Nephron progenitor cell (in vitro differentiated cells): ENCODE data around the gene CSHL1.
"Not testable (repeated sequence)": the region's sequence is repeated elsewhere in the genome, so short reads cannot be mapped to it uniquely, and the experiment has no call there.

Experiments
- DNase-seq: peaks from one replicate; pipeline ENCODE4 v3.0.0; 2021
- H3K27ac Mint-ChIP-seq: 2 replicates; pipeline ENCODE4 v1.8.0; 2021; ENCODE audit warnings: mild to moderate bottlenecking, moderate library complexity, mixed read lengths
- H3K27me3 Mint-ChIP-seq: 2 replicates; pipeline ENCODE4 v1.8.0; 2021; ENCODE audit warnings: mild to moderate bottlenecking, low read depth, mixed read lengths; ENCODE audit not compliant: poor library complexity
- H3K36me3 Mint-ChIP-seq: 2 replicates; pipeline ENCODE4 v1.8.0; 2021; ENCODE audit warnings: low read depth, mixed read lengths
- H3K4me1 Mint-ChIP-seq: 2 replicates; pipeline ENCODE4 v1.8.0; 2021; ENCODE audit warnings: mixed read lengths
- H3K4me3 Mint-ChIP-seq: 2 replicates; pipeline ENCODE4 v1.8.0; 2021; ENCODE audit warnings: mild to moderate bottlenecking, moderate library complexity, mixed read lengths
- H3K9me3 Mint-ChIP-seq: 2 replicates; pipeline ENCODE4 v1.8.0; 2021; ENCODE audit warnings: mild to moderate bottlenecking, moderate library complexity, mixed read lengths
- CTCF ChIP-seq: fragments of 200-600 bp; sonication (generic); IDR thresholded peaks from 2 replicates; pipeline ENCODE4 v1.5.0; 2021; ENCODE audit warnings: antibody characterized with exemption

CSHL1 gene

DNA sequence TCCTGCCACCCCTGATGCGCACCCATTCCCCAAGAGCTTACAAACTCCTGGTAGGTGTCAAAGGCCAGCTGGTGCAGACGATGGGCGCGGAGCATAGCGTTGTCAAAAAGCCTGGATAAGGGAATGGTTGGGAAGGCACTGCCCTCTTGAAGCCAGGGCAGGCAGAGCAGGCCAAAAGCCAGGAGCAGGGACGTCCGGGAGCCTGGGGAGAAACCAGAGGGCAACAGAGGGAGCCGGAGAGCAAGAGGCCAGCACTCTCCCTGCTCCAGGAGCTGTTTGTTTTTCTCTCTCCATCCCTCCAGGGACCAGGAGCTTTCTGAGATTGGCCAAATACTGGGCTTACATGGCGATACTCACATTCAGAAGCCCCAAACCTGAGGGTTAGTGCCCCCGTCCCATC lies 7.2 kb upstream of the CSHL1 start:
- no peak overlapping the region for H3K4me3 Mint-ChIP-seq
- DNase-seq, result no peak
- no peaks in the 10 kb centered on the region for H3K9me3 Mint-ChIP-seq
- H3K36me3 Mint-ChIP-seq, result no peaks in the 10 kb centered on the region
- H3K4me1 Mint-ChIP-seq, result peaks cover 23% of the 10 kb centered on the region
- peaks cover 62% of the 10 kb centered on the region for H3K27me3 Mint-ChIP-seq
- no peak overlapping the region for H3K27ac Mint-ChIP-seq
- no peak for TF ChIP-seq CTCF

- H3K9me3 Mint-ChIP-seq, result no peaks in the 10 kb centered on the region
- peaks cover 61% of the 10 kb centered on the region for H3K27me3 Mint-ChIP-seq
- H3K4me1 Mint-ChIP-seq, result peaks cover 23% of the 10 kb centered on the region
- no peak for DNase-seq
- H3K4me3 Mint-ChIP-seq, result no peak overlapping the region
- TF ChIP-seq CTCF, result no peak
- H3K36me3 Mint-ChIP-seq, result no peaks in the 10 kb centered on the region
- no peak overlapping the region for H3K27ac Mint-ChIP-seq
Measured at GRCh38 chr17:63917646-63918045, 6.6 kb upstream of the CSHL1 start.

GRCh38 chr17:63917206-63917605 lies 6.1 kb upstream of the CSHL1 start:
- Mint-ChIP-seq H3K4me1 (peaks cover 19% of the 10 kb centered on the region), H3K27me3 (peaks cover 58% of the 10 kb centered on the region)
- DNase-seq, H3K27ac Mint-ChIP-seq, H3K36me3 Mint-ChIP-seq, H3K4me3 Mint-ChIP-seq, H3K9me3 Mint-ChIP-seq: not testable (repeated sequence)

- Mint-ChIP-seq H3K4me1 (peaks cover 19% of the 10 kb centered on the region), H3K27ac (no peak overlapping the region), H3K9me3 (no peaks in the 10 kb centered on the region), H3K36me3 (no peaks in the 10 kb centered on the region), H3K4me3 (no peak overlapping the region), H3K27me3 (peaks cover 58% of the 10 kb centered on the region)
- no peak for DNase-seq
- no peak for TF ChIP-seq CTCF
Measured at GRCh38 chr17:63916566-63917185, 5.6 kb upstream of the CSHL1 start.

DNA sequence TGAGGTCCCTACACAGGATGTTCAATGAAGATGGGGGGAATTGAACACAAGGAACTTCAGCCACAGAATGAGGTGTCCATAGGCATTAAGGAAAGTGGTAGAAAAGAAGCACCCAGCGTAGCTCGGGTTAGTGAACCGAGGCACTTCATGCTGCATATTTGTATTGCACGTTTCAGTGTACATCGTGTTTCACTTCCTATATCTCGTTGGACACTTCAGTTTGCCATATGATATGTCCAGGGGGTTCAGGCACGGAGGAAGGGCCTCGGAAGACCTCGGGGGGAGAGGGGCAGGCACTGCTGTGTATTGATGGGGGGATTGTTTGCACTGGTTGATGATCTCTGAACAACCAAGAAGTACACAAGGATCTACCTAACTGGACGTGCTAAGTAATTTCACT lies 4.7 kb upstream of the CSHL1 start:
- not testable (repeated sequence) for H3K9me3 Mint-ChIP-seq, H3K27ac Mint-ChIP-seq, H3K4me3 Mint-ChIP-seq, H3K36me3 Mint-ChIP-seq, DNase-seq
- Mint-ChIP-seq H3K27me3 (peaks cover 67% of the 10 kb centered on the region), H3K4me1 (peaks cover 19% of the 10 kb centered on the region)

DNA sequence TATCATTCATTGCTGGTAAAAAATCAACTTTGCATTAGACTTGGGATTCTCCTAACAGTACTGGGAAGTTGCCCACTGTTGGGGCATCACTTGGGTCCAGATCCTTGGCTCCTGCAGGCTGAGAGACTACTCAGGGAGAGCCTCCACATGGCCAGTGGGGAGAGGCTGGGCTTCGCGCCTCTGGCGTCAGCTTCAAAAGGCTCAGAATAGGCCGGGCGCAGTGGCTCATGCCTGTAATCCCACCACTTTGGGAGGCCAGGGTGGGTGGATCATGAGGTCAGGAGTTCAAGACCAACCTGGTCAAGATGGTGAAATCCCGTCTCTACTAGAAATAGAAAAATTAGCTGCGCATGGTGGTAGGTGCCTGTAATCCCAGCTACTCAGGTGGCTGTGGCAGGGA lies 3.4 kb upstream of the CSHL1 start:
- Mint-ChIP-seq H3K9me3 (no peaks in the 10 kb centered on the region), H3K27ac (no peak overlapping the region), H3K36me3 (no peaks in the 10 kb centered on the region), H3K4me3 (no peak overlapping the region), H3K4me1 (peaks cover 16% of the 10 kb centered on the region), H3K27me3 (peaks cover 76% of the 10 kb centered on the region)
- TF ChIP-seq CTCF, result no peak
- no peak for DNase-seq

- Mint-ChIP-seq H3K27me3 (peaks cover 65% of the 10 kb centered on the region), H3K4me1 (peaks cover 5% of the 10 kb centered on the region), H3K36me3 (no peaks in the 10 kb centered on the region), H3K27ac (no peak overlapping the region), H3K4me3 (no peak overlapping the region), H3K9me3 (no peaks in the 10 kb centered on the region)
- peak; percentile 80 for TF ChIP-seq CTCF
- peak; percentile 77 for DNase-seq
Measured at GRCh38 chr17:63911657-63912100, 621 bp upstream of the CSHL1 start.
